ENCODE results near the gene POLR2E.
"Not testable (repeated sequence)": the region's sequence is repeated elsewhere in the genome, so short reads cannot be mapped to it uniquely, and the experiment has no call there.

POLR2E gene

GRCh38 chr19:1125601-1126467 is 30.7 kb upstream of the POLR2E start:
- no peak for DNase-seq

GRCh38 chr19:1123885-1124677 is 28.9 kb upstream of the POLR2E start:
- DNase-seq = no peak

- DNase-seq = no peak
These were observed 28.2 kb upstream of the POLR2E start for GRCh38 chr19:1123381-1123780.

GRCh38 chr19:1122972-1123363 is 27.8 kb upstream of the POLR2E start:
- DNase-seq = no peak

GRCh38 chr19:1122021-1122971 is 27.1 kb upstream of the POLR2E start:
- DNase-seq = no peak

- no peak for DNase-seq
These were observed 26.2 kb upstream of the POLR2E start for GRCh38 chr19:1121395-1121794.

GRCh38 chr19:1119475-1120217 is 24.5 kb upstream of the POLR2E start:
- DNase-seq = no peak

GRCh38 chr19:1118999-1119398 is 23.8 kb upstream of the POLR2E start:
- DNase-seq = no peak

- DNase-seq = no peak
These were observed 22.5 kb upstream of the POLR2E start for GRCh38 chr19:1117654-1118053.

GRCh38 chr19:1116726-1117581 is 21.8 kb upstream of the POLR2E start:
- DNase-seq = no peak

GRCh38 chr19:1115646-1116420 is 20.7 kb upstream of the POLR2E start:
- no peak for DNase-seq

GRCh38 chr19:1114728-1115127 is 19.6 kb upstream of the POLR2E start:
- not testable (repeated sequence) for DNase-seq

- DNase-seq = no peak
These were observed 18.9 kb upstream of the POLR2E start for GRCh38 chr19:1113986-1114483.

GRCh38 chr19:1113030-1113985 is 18.1 kb upstream of the POLR2E start:
- DNase-seq = no peak

GRCh38 chr19:1112268-1113029 is 17.3 kb upstream of the POLR2E start:
- no peak for DNase-seq

- DNase-seq = no peak
These were observed 16.6 kb upstream of the POLR2E start for GRCh38 chr19:1111641-1112267.

GRCh38 chr19:1110809-1111640 is 15.8 kb upstream of the POLR2E start:
- DNase-seq = no peak
